ENCODE measurements around the gene CXCL10.
A peak's percentile ranks its signal among the peaks of the same experiment; 100 is the strongest.
"Not testable (repeated sequence)": the region's sequence is repeated elsewhere in the genome, so short reads cannot be mapped to it uniquely, and the experiment has no call there.

The CXCL10 gene

DNA sequence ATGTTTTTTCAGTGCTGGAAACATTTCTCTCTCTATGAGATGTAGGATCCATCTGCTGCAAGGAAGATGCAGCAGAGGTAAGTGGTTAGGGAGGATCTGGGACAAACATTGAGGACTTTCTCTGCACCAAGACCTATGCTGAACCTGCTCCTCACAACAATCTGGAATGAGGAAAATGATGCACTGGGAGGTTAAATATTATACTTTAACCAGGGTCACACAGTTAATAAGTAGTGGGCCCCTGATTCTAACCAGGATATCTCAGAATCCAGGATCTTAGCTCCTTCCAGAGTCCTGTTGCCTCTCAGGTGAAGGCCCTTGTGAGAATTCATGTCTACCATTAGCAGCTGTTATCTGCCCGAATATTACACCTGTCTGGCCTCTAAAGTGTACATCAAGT is 23.0 kb downstream of the CXCL10 start:
- no peak for TF ChIP-seq ZFX (IDR thresholded peaks at IDR 0.05)
- TF ChIP-seq, protein P1, sequence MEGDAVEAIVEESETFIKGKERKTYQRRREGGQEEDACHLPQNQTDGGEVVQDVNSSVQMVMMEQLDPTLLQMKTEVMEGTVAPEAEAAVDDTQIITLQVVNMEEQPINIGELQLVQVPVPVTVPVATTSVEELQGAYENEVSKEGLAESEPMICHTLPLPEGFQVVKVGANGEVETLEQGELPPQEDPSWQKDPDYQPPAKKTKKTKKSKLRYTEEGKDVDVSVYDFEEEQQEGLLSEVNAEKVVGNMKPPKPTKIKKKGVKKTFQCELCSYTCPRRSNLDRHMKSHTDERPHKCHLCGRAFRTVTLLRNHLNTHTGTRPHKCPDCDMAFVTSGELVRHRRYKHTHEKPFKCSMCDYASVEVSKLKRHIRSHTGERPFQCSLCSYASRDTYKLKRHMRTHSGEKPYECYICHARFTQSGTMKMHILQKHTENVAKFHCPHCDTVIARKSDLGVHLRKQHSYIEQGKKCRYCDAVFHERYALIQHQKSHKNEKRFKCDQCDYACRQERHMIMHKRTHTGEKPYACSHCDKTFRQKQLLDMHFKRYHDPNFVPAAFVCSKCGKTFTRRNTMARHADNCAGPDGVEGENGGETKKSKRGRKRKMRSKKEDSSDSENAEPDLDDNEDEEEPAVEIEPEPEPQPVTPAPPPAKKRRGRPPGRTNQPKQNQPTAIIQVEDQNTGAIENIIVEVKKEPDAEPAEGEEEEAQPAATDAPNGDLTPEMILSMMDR (conservative IDR thresholded peaks at IDR 0.05): no peak
- H3K27ac ChIP-seq: no peak overlapping the region

DNA sequence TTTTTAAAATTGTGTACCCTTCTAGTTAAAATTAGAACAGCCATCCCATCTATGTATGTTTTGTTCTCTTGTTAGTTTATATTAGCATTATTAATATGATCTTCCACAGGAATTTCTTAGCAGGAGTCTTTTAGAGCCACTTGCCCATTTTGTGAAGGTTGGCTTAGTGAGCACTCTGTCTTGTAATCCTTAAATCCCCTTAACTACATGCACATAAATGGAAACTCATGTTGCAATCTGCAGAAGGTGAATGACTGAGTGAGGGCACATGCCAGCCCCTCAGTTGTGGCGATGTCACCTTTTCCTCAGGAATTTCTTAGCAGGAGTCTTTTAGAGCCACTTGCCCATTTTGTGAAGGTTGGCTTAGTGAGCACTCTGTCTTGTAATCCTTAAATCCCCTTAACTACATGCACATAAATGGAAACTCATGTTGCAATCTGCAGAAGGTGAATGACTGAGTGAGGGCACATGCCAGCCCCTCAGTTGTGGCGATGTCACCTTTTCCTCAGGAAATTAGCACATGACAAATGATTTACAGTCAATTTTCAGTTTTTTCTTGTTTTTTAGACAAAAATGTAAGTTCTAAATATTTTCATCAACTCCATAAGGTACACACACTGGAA is 24.7 kb downstream of the CXCL10 start:
- not testable (repeated sequence) for H3K27ac ChIP-seq

DNA sequence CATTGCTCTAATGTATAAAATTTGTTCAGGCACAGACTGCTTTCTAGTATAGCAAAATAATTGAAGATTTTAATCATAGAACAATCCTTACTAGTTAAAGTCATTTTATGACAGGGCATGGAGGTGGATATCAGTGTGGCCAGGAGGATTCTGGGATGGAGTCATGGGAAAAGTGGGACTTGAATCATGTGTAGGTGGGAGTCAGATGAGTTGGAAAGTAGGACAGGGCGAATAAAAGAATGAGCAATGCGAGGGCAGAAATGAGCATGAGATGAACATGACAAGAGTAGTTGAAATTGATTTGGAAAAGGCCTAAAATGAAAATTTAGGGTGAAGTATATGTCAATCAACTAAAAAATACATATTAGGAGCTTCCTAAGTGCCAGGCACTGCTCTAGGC is 25.4 kb downstream of the CXCL10 start:
- no peak overlapping the region for H3K27ac ChIP-seq
- TF ChIP-seq, protein P1 (conservative IDR thresholded peaks at IDR 0.05): no peak
- TF ChIP-seq ZFX (IDR thresholded peaks at IDR 0.05): no peak

DNA sequence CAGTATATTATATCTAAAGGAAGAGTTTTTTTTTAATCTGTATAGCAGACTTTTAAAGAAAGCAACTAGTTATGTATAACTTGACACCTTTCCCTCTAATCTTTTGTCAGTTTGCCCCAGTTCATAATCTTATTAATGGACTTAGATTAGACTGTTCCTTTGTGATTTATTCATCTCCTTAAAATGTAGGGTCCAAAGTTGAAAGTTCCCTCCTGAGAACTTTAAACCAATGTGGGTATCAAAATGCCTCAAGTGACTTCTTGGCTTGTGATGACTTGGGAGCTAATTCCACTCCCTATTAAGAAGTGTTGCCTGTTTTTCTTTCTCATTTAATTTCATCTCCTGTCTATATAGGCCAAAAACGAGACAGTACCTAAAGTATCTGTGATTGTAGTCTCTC is 26.2 kb downstream of the CXCL10 start:
- no peak for TF ChIP-seq ZFX (IDR thresholded peaks at IDR 0.05)
- TF ChIP-seq, protein P1 (conservative IDR thresholded peaks at IDR 0.05): no peak
- H3K27ac ChIP-seq: no peak overlapping the region

DNA sequence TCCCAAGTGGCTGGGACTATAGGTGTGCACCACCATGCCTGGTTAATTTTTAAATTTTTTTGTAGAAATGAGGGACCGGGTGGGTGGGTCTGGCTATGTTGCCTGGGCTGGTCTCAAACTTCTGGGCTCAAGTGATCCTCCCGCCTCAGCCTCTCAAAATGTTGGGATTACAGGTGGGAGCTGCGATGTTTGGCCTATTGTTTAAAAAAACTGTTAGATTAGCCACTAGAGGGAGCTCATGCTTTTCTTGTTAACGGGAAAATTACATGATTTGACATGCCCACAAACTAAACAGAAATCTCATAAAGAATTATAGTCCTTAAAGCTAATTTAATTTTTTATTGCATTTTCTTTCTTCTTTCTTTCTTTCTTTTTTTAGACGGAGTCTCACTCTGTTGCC is 27.6 kb downstream of the CXCL10 start:
- H3K27ac ChIP-seq: no peak overlapping the region
- TF ChIP-seq, protein P1 (conservative IDR thresholded peaks at IDR 0.05): peak; percentile 73
- no peak for TF ChIP-seq ZFX (IDR thresholded peaks at IDR 0.05)

DNA sequence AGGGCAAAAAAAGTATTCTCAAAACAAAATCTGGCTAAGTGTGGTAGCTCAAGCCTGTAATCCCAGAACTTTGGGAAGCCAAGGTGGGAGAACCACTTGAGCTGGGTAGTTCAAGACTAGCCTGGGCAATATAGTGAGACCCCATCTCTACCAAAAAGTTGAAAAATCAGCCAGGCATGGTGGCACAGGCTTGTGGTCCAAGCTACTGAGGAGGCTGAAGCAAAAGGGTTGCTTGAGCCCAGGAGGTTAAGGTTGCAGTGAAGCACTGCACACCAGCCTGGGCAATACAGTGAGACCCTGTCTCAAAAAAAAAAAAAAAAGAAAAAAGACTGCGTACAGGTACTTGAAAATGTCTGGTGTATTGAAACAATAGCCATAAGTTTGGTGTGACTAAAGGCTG is 30.8 kb downstream of the CXCL10 start:
- no peak overlapping the region for H3K27ac ChIP-seq
- no peak for TF ChIP-seq ZFX (IDR thresholded peaks at IDR 0.05)
- TF ChIP-seq, protein P1 (conservative IDR thresholded peaks at IDR 0.05): no peak

DNA sequence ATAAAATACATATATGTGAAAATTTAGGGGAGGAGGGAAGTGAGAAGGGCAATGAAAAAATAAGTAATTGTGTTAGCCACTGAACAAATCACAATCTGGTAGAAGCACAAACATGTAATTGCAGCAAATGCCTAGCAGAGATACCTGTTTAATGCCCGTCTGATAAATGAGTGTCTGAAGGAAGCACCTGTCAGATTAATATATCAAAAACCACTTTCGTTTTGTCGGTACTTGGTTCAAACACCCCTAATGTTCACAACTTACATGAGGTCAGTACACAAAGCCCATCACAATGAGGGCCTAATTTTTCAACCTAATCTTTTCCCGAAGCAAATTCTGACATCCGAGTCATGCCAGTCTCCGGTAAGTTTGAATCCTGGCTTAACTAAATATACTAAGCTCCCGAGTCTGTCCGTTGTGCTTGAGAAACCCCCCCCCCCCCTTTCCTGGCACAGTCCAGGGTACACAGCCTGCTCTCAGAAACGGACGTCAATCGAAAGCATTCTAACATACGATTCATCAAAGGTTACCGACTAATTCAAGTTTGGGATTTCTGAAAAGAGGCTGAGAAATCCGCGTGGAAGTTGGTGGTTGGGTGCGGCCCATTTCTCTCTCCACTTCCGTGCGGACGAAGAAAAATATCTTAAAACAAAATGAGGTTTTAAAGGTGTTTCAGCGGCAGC is 33.3 kb downstream of the CXCL10 start:
- TF ChIP-seq, protein P1 (conservative IDR thresholded peaks at IDR 0.05): no peak
- no peak for TF ChIP-seq ZFX (IDR thresholded peaks at IDR 0.05)

DNA sequence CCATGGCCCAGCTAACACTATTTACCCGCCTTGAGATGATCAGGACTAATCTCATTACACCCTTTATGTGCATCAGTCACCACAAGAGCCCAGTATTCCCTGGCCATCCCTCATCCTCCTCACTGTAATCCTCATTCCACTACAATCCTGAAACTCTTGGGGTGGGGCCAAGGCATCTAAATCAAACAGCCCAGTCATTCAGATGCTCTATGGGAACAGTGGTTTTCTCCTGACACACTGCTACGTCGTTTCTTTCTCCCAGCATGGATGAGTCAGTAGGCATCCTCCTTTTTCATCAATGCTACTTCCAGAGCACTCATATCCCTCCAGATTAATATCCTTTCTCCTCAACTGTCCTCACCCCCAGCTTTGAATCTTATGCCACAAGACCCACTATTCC is 38.2 kb downstream of the CXCL10 start:
- no peak overlapping the region for H3K27ac ChIP-seq
- TF ChIP-seq, protein P1 (conservative IDR thresholded peaks at IDR 0.05): no peak

More for the DNA sequence above, 33.3 kb downstream of the CXCL10 start:
- H3K27ac ChIP-seq: peak overlapping the region; percentile 75

Measured in C4-2B (cell line).